Measurements from ENCODE around the gene SLC35F3. TPM values are rescaled to one million over a fixed set of nuclear protein-coding genes. Genes with fewer than 3 reads are reported as not detected.

SLC35F3 gene
- 10 to 100 TPM; 14.4 to 14.8 TPM for total RNA-seq
- polyA plus RNA-seq (2013, experiment 1 of 2): 4.0 TPM
- 3.8 TPM for polyA plus RNA-seq (2013, experiment 2 of 2)
- long read RNA-seq, experiment 1, partial matches to known transcripts: 4 of 11 reads
- long read RNA-seq, experiment 1, other reads (novel, unspliced or antisense): 6 of 11 reads
- long read RNA-seq, experiment 2, transcript SLC35F3-201 (7 exons, 2,762 nt): major isoform, 12 of 87 reads
- long read RNA-seq, experiment 2, partial matches to known transcripts: 16 of 87 reads
- long read RNA-seq, experiment 2, other reads (novel, unspliced or antisense): 59 of 87 reads
- long read RNA-seq, experiment 3, partial matches to known transcripts: 4 of 6 reads
- long read RNA-seq, experiment 3, other reads (novel, unspliced or antisense): 2 of 6 reads
- long read RNA-seq, experiment 4, partial matches to known transcripts: 0 of 6 reads
- long read RNA-seq, experiment 4, other reads (novel, unspliced or antisense): 6 of 6 reads

DNA sequence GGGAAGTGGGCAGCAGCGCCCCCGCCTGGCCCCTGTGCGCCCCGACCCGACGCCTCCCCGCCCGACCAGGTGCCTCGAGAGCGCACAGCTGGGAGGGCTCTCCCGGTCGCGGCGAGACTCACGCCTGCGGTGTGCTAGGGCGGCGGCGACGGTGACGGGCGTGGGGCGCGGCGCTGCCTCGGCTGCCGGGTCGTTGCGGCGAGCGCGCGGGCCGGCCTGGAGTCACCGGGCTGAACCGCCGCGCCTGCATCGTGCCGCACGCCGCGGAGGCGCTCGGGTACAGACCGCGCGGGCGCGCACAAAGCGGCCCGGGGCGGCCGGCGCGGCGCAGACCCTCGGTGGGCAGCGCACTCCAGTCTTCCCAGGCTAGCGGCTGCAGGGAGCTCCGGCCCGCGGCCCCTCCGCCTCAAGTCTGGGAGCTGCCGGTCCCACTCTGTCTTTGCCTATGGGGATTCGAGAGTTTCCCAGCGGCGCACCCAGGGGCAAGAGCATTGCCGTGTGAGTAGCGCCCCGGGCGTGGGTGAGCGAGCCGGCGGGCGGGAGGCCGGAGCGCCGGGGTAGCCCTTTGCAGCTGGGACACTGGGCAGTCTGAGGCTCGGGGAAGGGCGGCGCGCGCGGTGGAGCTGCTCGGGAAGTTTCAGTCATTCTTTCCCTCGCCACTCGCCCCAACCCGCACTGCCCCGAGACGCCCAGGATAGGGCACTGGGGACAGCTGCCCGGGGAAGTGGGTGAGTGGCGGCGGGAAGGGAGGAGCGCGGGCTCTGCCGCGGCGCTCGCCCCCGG, at the start of gene SLC35F3:
TSS of gene SLC35F3 (plus strand) at position 44 of the 783 bp plus-strand sequence.
- H3K27me3 Mint-ChIP-seq (ENCODE audit: insufficient read depth): peaks cover 67% of the 10 kb centered on the region
- peak; percentile 93 for DNase-seq
- Histone ChIP-seq H3K4me1 (ENCODE audit: control insufficient read depth, insufficient read depth, low read length) (no peaks in the 10 kb centered on the region), H3K36me3 (ENCODE audit: control insufficient read depth, insufficient read depth, low read length) (no peaks in the 10 kb centered on the region), H3K9ac (ENCODE audit: extremely low read depth, low read length, poor library complexity, severe bottlenecking) (peak within 1 kb of the TSS; percentile 24), H3K27me3 (ENCODE audit: control insufficient read depth, insufficient read depth, low read length, poor library complexity, severe bottlenecking) (peaks cover 55% of the 10 kb centered on the region), H3K4me3 (ENCODE audit: low read length) (peak within 1 kb of the TSS; percentile 84), H3K9me3 (ENCODE audit: control insufficient read depth, low read length) (no peaks in the 10 kb centered on the region), H3K27ac (ENCODE audit: low read depth, low read length) (no peak within 1 kb of the TSS)
- peak within 1 kb of the TSS; percentile 74 for H3K4me3 Mint-ChIP-seq
- no peaks in the 10 kb centered on the region for H3K9me3 Mint-ChIP-seq
- no peak within 1 kb of the TSS for H3K27ac Mint-ChIP-seq
- H3K36me3 Mint-ChIP-seq (ENCODE audit: low read depth): peaks cover 4% of the 10 kb centered on the region
- TF ChIP-seq, protein P1, sequence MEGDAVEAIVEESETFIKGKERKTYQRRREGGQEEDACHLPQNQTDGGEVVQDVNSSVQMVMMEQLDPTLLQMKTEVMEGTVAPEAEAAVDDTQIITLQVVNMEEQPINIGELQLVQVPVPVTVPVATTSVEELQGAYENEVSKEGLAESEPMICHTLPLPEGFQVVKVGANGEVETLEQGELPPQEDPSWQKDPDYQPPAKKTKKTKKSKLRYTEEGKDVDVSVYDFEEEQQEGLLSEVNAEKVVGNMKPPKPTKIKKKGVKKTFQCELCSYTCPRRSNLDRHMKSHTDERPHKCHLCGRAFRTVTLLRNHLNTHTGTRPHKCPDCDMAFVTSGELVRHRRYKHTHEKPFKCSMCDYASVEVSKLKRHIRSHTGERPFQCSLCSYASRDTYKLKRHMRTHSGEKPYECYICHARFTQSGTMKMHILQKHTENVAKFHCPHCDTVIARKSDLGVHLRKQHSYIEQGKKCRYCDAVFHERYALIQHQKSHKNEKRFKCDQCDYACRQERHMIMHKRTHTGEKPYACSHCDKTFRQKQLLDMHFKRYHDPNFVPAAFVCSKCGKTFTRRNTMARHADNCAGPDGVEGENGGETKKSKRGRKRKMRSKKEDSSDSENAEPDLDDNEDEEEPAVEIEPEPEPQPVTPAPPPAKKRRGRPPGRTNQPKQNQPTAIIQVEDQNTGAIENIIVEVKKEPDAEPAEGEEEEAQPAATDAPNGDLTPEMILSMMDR (conservative IDR thresholded peaks at IDR 0.05): peak; percentile 86
- WGBS, 2 experiments (ENCODE audit: insufficient coverage in 1 of 2, insufficient read length in 1 of 2): 0% methylated on average over 5 to 101 of the region's 101 CpGs
- H3K4me1 Mint-ChIP-seq: peaks cover 6% of the 10 kb centered on the region

DNA sequence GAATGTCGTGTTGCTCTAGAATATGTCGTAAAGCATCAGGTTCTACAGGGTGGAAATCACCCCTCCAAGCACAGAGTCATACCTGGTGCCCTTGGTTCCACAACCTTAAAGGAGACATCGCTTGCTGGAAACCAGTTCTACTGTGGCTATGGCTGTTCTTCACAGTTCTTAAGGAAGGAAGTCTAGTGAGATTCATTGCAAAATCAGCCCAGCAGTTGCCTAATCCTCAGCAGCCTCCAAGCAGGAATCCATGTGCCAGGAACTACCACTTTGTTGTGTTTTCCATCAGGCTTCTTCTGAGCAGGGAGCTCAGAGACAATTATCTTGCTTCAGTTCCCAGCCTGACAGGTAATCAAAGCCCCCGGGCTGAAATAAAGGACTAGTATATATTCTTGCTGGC, 45.0 kb upstream of the SLC35F3 start:
- Histone ChIP-seq H3K9ac (ENCODE audit: extremely low read depth, low read length, poor library complexity, severe bottlenecking) (no peak overlapping the region), H3K9me3 (ENCODE audit: control insufficient read depth, low read length) (no peaks in the 10 kb centered on the region), H3K27ac (ENCODE audit: low read depth, low read length) (no peak overlapping the region), H3K4me3 (ENCODE audit: low read length) (no peak overlapping the region), H3K4me1 (ENCODE audit: control insufficient read depth, insufficient read depth, low read length) (peaks cover 17% of the 10 kb centered on the region), H3K27me3 (ENCODE audit: control insufficient read depth, insufficient read depth, low read length, poor library complexity, severe bottlenecking) (no peaks in the 10 kb centered on the region), H3K36me3 (ENCODE audit: control insufficient read depth, insufficient read depth, low read length) (no peaks in the 10 kb centered on the region)
- Mint-ChIP-seq H3K9me3 (no peaks in the 10 kb centered on the region), H3K36me3 (ENCODE audit: low read depth) (no peaks in the 10 kb centered on the region), H3K27ac (no peak overlapping the region), H3K27me3 (ENCODE audit: insufficient read depth) (peaks cover 1% of the 10 kb centered on the region), H3K4me3 (no peak overlapping the region), H3K4me1 (peaks cover 31% of the 10 kb centered on the region)
- DNase-seq: no peak
- TF ChIP-seq, protein P1 (conservative IDR thresholded peaks at IDR 0.05): no peak
- 80 to 95% methylated on average over 1 to 4 of the region's 4 CpGs for WGBS, 2 experiments (ENCODE audit: insufficient coverage in 1 of 2, insufficient read length in 1 of 2)

DNA sequence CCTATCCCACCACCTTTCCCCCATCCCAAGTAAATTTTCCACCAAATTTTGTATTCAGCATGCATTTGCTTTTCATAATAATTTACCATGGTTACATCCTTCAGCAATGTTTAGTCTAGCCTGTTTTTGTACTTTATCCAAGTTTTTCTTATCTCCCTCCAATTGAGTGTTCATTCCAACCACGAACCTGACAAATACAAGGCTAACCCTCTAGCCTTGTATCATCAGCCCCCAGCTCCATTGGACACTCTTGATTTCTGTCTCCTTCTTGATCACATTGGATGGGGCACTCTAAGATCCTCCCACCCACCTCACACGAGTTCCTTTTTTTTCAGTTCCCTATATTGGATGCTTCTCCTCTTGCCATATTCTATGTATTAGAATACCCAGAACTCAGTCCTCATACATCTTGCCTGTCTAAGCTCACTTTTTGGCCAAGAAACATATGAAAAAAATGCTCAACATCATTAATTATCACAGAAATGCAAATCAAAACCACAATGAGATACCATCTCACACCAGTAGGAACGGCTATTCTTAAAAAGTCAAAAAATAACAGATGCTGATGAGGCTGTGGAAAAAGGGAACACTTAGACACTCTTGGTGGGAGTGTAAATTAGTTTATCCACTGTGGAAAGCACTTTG, 40.5 kb upstream of the SLC35F3 start:
- no peak overlapping the region for H3K9ac ChIP-seq (ENCODE audit: extremely low read depth, low read length, poor library complexity, severe bottlenecking)
- TF ChIP-seq, protein P1 (conservative IDR thresholded peaks at IDR 0.05): no peak
- Mint-ChIP-seq H3K27me3 (ENCODE audit: insufficient read depth) (peaks cover 1% of the 10 kb centered on the region), H3K27ac (no peak overlapping the region), H3K9me3 (peaks cover 27% of the 10 kb centered on the region), H3K4me3 (no peak overlapping the region), H3K36me3 (ENCODE audit: low read depth) (peaks cover 2% of the 10 kb centered on the region), H3K4me1 (peaks cover 12% of the 10 kb centered on the region)
- no peak overlapping the region for H3K4me3 ChIP-seq (ENCODE audit: low read length)
- H3K4me1 ChIP-seq (ENCODE audit: control insufficient read depth, insufficient read depth, low read length): peaks cover 7% of the 10 kb centered on the region
- no peaks in the 10 kb centered on the region for H3K27me3 ChIP-seq (ENCODE audit: control insufficient read depth, insufficient read depth, low read length, poor library complexity, severe bottlenecking)
- WGBS, 2 experiments (ENCODE audit: insufficient coverage in 1 of 2, insufficient read length in 1 of 2): 95 to 100% methylated on average over 2 to 3 of the region's 3 CpGs
- no peak overlapping the region for H3K27ac ChIP-seq (ENCODE audit: low read depth, low read length)
- no peak for DNase-seq
- no peaks in the 10 kb centered on the region for H3K36me3 ChIP-seq (ENCODE audit: control insufficient read depth, insufficient read depth, low read length)
- peaks cover 36% of the 10 kb centered on the region for H3K9me3 ChIP-seq (ENCODE audit: control insufficient read depth, low read length)
